ENCODE measurements around the gene KIF18B. TPM values are rescaled to one million over a fixed set of nuclear protein-coding genes. Genes with fewer than 3 reads are reported as not detected.

Gene KIF18B
- total and polyA plus RNA-seq, 2 of the 8 experiments (the other 6 are each of a cell fraction or from before 2014, with no cell fraction given), result 39.0 to 59.4 TPM

DNA sequence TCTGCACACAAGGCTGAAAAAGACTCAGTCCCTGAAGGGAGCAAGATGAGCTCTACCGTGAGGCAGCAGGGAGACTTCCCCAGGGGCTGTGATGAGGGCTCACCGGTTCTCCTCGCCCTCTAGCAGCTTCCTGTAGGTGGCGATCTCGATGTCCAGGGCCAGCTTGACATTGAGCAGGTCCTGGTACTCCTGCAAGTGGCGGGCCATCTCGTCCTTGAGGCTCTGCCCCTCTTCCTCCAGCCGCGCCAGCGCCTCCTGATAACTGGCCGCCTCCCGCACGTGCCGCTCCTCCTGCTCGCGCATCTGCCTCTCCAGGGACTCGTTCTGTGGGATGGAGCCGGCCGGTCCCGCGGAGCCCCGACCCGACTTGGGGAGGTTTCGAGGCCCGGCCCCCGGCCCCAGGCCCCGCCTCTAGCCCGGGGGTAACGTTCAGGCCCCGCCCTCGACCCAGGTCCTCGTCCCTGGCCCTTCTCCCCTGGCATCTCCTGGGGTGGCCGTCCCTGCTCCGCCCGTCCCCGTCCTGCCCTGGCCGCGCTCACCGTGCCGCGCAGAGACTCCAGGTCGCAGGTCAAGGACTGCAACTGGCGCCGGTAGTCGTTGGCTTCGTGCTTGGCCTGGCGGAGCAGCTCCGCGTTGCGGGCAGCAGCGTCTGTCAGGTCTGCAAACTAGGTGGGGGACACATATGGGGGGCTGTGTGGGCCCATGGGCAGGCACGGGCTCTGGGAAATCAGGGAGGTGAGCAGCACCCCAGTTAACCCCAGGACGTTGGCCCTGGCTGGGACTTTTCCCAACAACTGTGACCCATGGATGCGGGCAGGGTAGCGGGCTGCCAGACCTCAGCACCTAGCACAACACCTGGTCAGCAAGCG, 36.2 kb downstream of the KIF18B start:
- POLR2A ChIA-PET (ENCODE audit: partially characterized antibody), result interaction anchor here (0.6 to 4.0 kb wide), 11 partner anchors 9 to 237 kb away, joined by 3 to 23 read pairs (median 3); partner anchors contain the start of genes ACBD4, EFTUD2, HEXIM1 and NMT1
- 13% methylated on average over 49 of the region's 56 CpGs; no CpG with 5 or more reads in 1 of the 2 experiments for WGBS, 2 experiments (ENCODE audit: extremely low coverage in 1 of 2, insufficient coverage in 1 of 2, insufficient read length in 1 of 2, insufficient replicate concordance in 2 of 2, low coverage in 1 of 2, low lambda C conversion rate in 2 of 2, missing lambda C conversion rate in 1 of 2)
- no peaks in the 10 kb centered on the region for H3K9me3 ChIP-seq (ENCODE audit: insufficient read depth in 2 of 2, low read depth in 1 of 2, low read length in 1 of 2)
- peak; percentile 63 for TF ChIP-seq ASH2L (IDR thresholded peaks at IDR 0.05; ENCODE audit: low read length)
- no peak; the same call in 1 of the 2 replicates for TF ChIP-seq YY1 (IDR thresholded peaks at IDR 0.05; ENCODE audit: low read depth, low read length)
- TF ChIP-seq CREB1 (IDR thresholded peaks at IDR 0.05), result no peak
- peak; percentile 45 to 58 for TF ChIP-seq RAD21 (IDR thresholded peaks at IDR 0.05 in 1 of 2, conservative IDR thresholded peaks at IDR 0.05 in 1 of 2; ENCODE audit: low read depth in 2 of 2, low read length in 2 of 2)
- TF ChIP-seq PHF8 (conservative IDR thresholded peaks at IDR 0.05; ENCODE audit: low read depth, low read length), result no peak
- TF ChIP-seq SP2 (IDR thresholded peaks at IDR 0.05; ENCODE audit: low read length), result no peak
- TF ChIP-seq TAF1 (IDR thresholded peaks at IDR 0.05; ENCODE audit: low read depth, low read length), result peak; percentile 39; the same call in 1 of the 2 replicates
- TF ChIP-seq, protein P1, sequence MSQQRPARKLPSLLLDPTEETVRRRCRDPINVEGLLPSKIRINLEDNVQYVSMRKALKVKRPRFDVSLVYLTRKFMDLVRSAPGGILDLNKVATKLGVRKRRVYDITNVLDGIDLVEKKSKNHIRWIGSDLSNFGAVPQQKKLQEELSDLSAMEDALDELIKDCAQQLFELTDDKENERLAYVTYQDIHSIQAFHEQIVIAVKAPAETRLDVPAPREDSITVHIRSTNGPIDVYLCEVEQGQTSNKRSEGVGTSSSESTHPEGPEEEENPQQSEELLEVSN (IDR thresholded peaks at IDR 0.05), result peak; percentile 93
- TF ChIP-seq KDM4A (IDR thresholded peaks at IDR 0.05; ENCODE audit: low read depth, low read length, severe bottlenecking), result peak; percentile 86
- TF ChIP-seq GABPA (IDR thresholded peaks at IDR 0.05; ENCODE audit: borderline replicate concordance, insufficient read depth, low read length), result peak; percentile 66; the same call in 1 of the 2 replicates

More for the DNA sequence above, 36.2 kb downstream of the KIF18B start:
- no peak overlapping the region; a peak in 1 of 7 replicates for H3K9ac ChIP-seq (replicated peaks in 1 of 4; ENCODE audit: extremely low read depth in 1 of 4, low read depth in 3 of 4, low read length in 3 of 4)
- H3K14ac ChIP-seq (ENCODE audit: insufficient read length), result no peak overlapping the region
- peak overlapping the region; percentile 46; the same call in 1 of the 2 replicates for H2BK15ac ChIP-seq (ENCODE audit: low read length)
- peak; percentile 94 for FAIRE-seq
- H3K4me2 ChIP-seq (ENCODE audit: insufficient read depth in 1 of 2, low read depth in 2 of 2, low read length in 2 of 2), result peak overlapping the region; percentile 57 to 90
- peak overlapping the region; percentile 45; the same call in 1 of the 2 replicates for H2BK5ac ChIP-seq (ENCODE audit: low read depth, low read length)
- no peak overlapping the region for H3K27ac ChIP-seq (ENCODE audit: low read depth, low read length)
- H3K56ac ChIP-seq (replicated peaks; ENCODE audit: insufficient read length, low read depth, low read length), result peak overlapping the region; percentile 51
- CTCF ChIA-PET (ENCODE audit: partially characterized antibody), result interaction anchor here (0.7 to 8.4 kb wide), 26 partner anchors 10 to 195 kb away, joined by 3 to 83 read pairs (median 3); partner anchors contain the start of gene EFTUD2
- H3K18ac ChIP-seq (ENCODE audit: extremely low read depth, low read length), result peak overlapping the region; percentile 25
- H3K4me3 ChIP-seq (ENCODE audit: extremely low read depth in 1 of 4, insufficient read depth in 2 of 4, low read depth in 3 of 4, low read length in 4 of 4), result peak overlapping the region; percentile 21 to 62 (median 34)
- peaks cover 6% of the 10 kb centered on the region for H3K23me2 ChIP-seq (ENCODE audit: low read depth, low read length)
- peak overlapping the region; percentile 28; the same call in 1 of the 2 replicates for H4K8ac ChIP-seq (ENCODE audit: extremely low read depth, insufficient read depth, low read length)
- H2AK5ac ChIP-seq (ENCODE audit: low read depth, low read length), result no peak overlapping the region
- peak; percentile 58 to 87 for DNase-seq (ENCODE audit: low read depth in 1 of 2, low spot score in 2 of 2)
- no peaks in the 10 kb centered on the region for H3K79me1 ChIP-seq (ENCODE audit: low read depth, low read length)
- no peaks in the 10 kb centered on the region for H3K36me3 ChIP-seq (ENCODE audit: control insufficient read depth in 2 of 4, insufficient read depth in 4 of 4, low read length in 3 of 4)
- no peaks in the 10 kb centered on the region for H4K20me1 ChIP-seq (replicated peaks in 1 of 2; ENCODE audit: control insufficient read depth in 1 of 2, insufficient read depth in 2 of 2, low read length in 2 of 2)
- H3K23ac ChIP-seq (ENCODE audit: insufficient read length), result no peak overlapping the region
- H2AFZ ChIP-seq (ENCODE audit: low read length), result peak overlapping the region; percentile 63; the same call in 1 of the 2 replicates
- H4K5ac ChIP-seq (ENCODE audit: insufficient read length, low read depth, low read length), result no peak overlapping the region
- H3K4me1 ChIP-seq (replicated peaks in 1 of 4; ENCODE audit: control insufficient read depth in 3 of 4, insufficient read depth in 4 of 4, low read length in 3 of 4), result peaks cover 0 to 7% (median 5%) of the 10 kb centered on the region in 4 experiments; a peak in 6 of 7 replicates
- H2BK120ac ChIP-seq (replicated peaks; ENCODE audit: low read depth, low read length), result no peak overlapping the region
- peaks cover 0 to 21% (median 15%) of the 10 kb centered on the region in 4 experiments; a peak in 6 of 7 replicates for H3K27me3 ChIP-seq (replicated peaks in 1 of 4; ENCODE audit: control insufficient read depth in 3 of 4, extremely low read depth in 1 of 4, insufficient read depth in 3 of 4, low read length in 3 of 4)
- peak overlapping the region; percentile 86 for H4K91ac ChIP-seq (replicated peaks; ENCODE audit: insufficient read length, low read length)
- peak overlapping the region; percentile 68; the same call in 1 of the 2 replicates for H2BK12ac ChIP-seq (ENCODE audit: low read depth, low read length)
- no peaks in the 10 kb centered on the region for H3K79me2 ChIP-seq (ENCODE audit: control insufficient read depth in 1 of 2, insufficient read depth in 2 of 2, low read length in 2 of 2)
- H2BK20ac ChIP-seq (ENCODE audit: low read length), result no peak overlapping the region
- no peak overlapping the region for H3K4ac ChIP-seq (replicated peaks; ENCODE audit: insufficient read length, low read depth, low read length)
